PC-9 (cell line): ENCODE data around the gene AUTS2. TPM values are rescaled to one million over a fixed set of nuclear protein-coding genes. Genes with fewer than 3 reads are reported as not detected.

ENCODE experiments used
- BruUV-seq: library from RNA; stranded (reverse); fragments of 400-500 nt; replicated peaks from 2 replicates; lab custom pipeline; 2021; lab: Mats Ljungman, UMichigan
- CTCF ChIA-PET: fragments of 300-600 bp; sonication (Branson Sonifier 250); formaldehyde crosslinking; loops from one replicate; lab custom pipeline; 2022; ENCODE audit warnings: antibody characterized with exemption; lab: Charles Lee
- POLR2A ChIA-PET: fragments of 300-600 bp; sonication (Branson Sonifier 250); formaldehyde crosslinking; loops from one replicate; lab custom pipeline; 2022; ENCODE audit warnings: antibody characterized with exemption; ENCODE audit not compliant: unreplicated experiment; lab: Charles Lee
- DNase-seq, 2 experiments: peaks; one replicate each; pipeline versions ENCODE4 v3.0.0 to v3.0.0-alpha.2; 2015 to 2022; ENCODE audit warnings: mixed read lengths in 1 of 2
- H2AFZ ChIP-seq: fragments of 200-600 bp; sonication (generic); 2 replicates; pipeline ENCODE4 v1.8.1; 2017; ENCODE audit warnings: antibody characterized with exemption
- H3F3A ChIP-seq: fragments of 200-600 bp; sonication (generic); 2 replicates; pipeline ENCODE4 v1.8.1; 2017; ENCODE audit warnings: antibody characterized with exemption, mild to moderate bottlenecking, low read depth; ENCODE audit not compliant: insufficient read depth
- H3K27ac ChIP-seq: fragments of 200-600 bp; sonication (generic); 2 replicates; pipeline ENCODE4 v1.6.1; 2016; ENCODE audit warnings: mixed run types
- H3K27me3 ChIP-seq: fragments of 200-600 bp; sonication (generic); 2 replicates; pipeline ENCODE4 v1.6.1; 2016; ENCODE audit warnings: low read depth, mixed run types; ENCODE audit not compliant: insufficient read depth
- H3K36me3 ChIP-seq: fragments of 200-600 bp; sonication (generic); 2 replicates; pipeline ENCODE4 v1.6.1; 2016; ENCODE audit warnings: low read depth, mixed run types
- H3K4me1 ChIP-seq: fragments of 200-600 bp; sonication (generic); replicated peaks from 2 replicates; pipeline ENCODE4 v1.6.1; 2016; ENCODE audit warnings: mixed run types; ENCODE audit not compliant: insufficient read depth
- H3K4me2 ChIP-seq: fragments of 200-600 bp; sonication (generic); 2 replicates; pipeline ENCODE4 v1.6.1; 2017; ENCODE audit warnings: mixed run types
- H3K4me3 ChIP-seq: fragments of 200-600 bp; sonication (generic); 2 replicates; pipeline ENCODE4 v1.6.1; 2016; ENCODE audit warnings: mixed run types
- H3K79me2 ChIP-seq: fragments of 200-600 bp; sonication (generic); 2 replicates; pipeline ENCODE4 v1.6.1; 2017; ENCODE audit warnings: low read depth, mixed run types
- H3K9me2 ChIP-seq: fragments of 200-600 bp; sonication (generic); 2 replicates; pipeline ENCODE4 v1.8.1; 2017; ENCODE audit warnings: mild to moderate bottlenecking; ENCODE audit not compliant: insufficient read depth
- H3K9me3 ChIP-seq: fragments of 200-600 bp; sonication (generic); 2 replicates; pipeline ENCODE4 v1.8.1; 2016; ENCODE audit warnings: low read depth; ENCODE audit not compliant: insufficient read depth
- H4K20me1 ChIP-seq: fragments of 200-600 bp; sonication (generic); 2 replicates; pipeline ENCODE4 v1.8.1; 2017; ENCODE audit not compliant: insufficient read depth
- CTCF ChIP-seq: fragments of 200-600 bp; sonication (generic); conservative IDR thresholded peaks from 2 replicates; pipeline ENCODE4 v1.6.1; 2017; ENCODE audit warnings: mixed run types, antibody characterized with exemption, mild to moderate bottlenecking, moderate library complexity
- EZH2 ChIP-seq: fragments of 200-600 bp; sonication (generic); IDR thresholded peaks from 2 replicates; pipeline ENCODE4 v1.8.0; 2017; ENCODE audit warnings: antibody characterized with exemption, low read depth
- intact Hi-C: fragments of 100-400 bp; cut with micrococcal nuclease; formaldehyde crosslinking; loops from one replicate; pipeline ENCODE4 v1.10.0; 2022; ENCODE audit not compliant: unreplicated experiment
- total RNA-seq: library from RNA; stranded (reverse); gene quantifications from 2 replicates; pipeline ENCODE4 v1.2.3, GENCODE V29; 2021

AUTS2 gene
- total RNA-seq, 1 experiment from 2014 or later = not detected

- H3K4me2 ChIP-seq = no peak overlapping the region
Measured at GRCh38 chr7:70405241-70405640, 807.0 kb downstream of the AUTS2 start.

GRCh38 chr7:70406186-70406949 is 808.1 kb downstream of the AUTS2 start:
- Histone ChIP-seq H3K4me3 (no peak overlapping the region), H3K9me2 (no peaks in the 10 kb centered on the region), H3K27me3 (peaks cover 50% of the 10 kb centered on the region), H4K20me1 (no peaks in the 10 kb centered on the region), H2AFZ (no peak overlapping the region), H3K79me2 (no peaks in the 10 kb centered on the region), H3K4me2 (no peak overlapping the region), H3K27ac (no peak overlapping the region), H3F3A (no peaks in the 10 kb centered on the region), H3K4me1 (no peaks in the 10 kb centered on the region), H3K36me3 (no peaks in the 10 kb centered on the region), H3K9me3 (no peaks in the 10 kb centered on the region)
- intact Hi-C loops = no loop called here
- TF ChIP-seq EZH2 (no peak), CTCF (no peak)
- no peak for DNase-seq
- no TSS peak for BruUV-seq
- ChIA-PET CTCF (no interaction called here), POLR2A (no interaction called here)

More at GRCh38 chr7:70405241-70405640, 807.0 kb downstream of the AUTS2 start:
- H4K20me1 ChIP-seq = no peaks in the 10 kb centered on the region
- no peaks in the 10 kb centered on the region for H3F3A ChIP-seq
- H3K9me3 ChIP-seq = no peaks in the 10 kb centered on the region
- no peak overlapping the region for H3K27ac ChIP-seq
- intact Hi-C loops = no loop called here
- ChIA-PET POLR2A (no interaction called here), CTCF (no interaction called here)
- no peaks in the 10 kb centered on the region for H3K4me1 ChIP-seq
- peaks cover 54% of the 10 kb centered on the region for H3K27me3 ChIP-seq
- TF ChIP-seq EZH2 = no peak
- TF ChIP-seq CTCF = no peak
- H3K36me3 ChIP-seq = no peaks in the 10 kb centered on the region
- no peaks in the 10 kb centered on the region for H3K79me2 ChIP-seq
- BruUV-seq = no TSS peak
- DNase-seq = no peak
- H3K9me2 ChIP-seq = no peaks in the 10 kb centered on the region
- H2AFZ ChIP-seq = no peak overlapping the region
- H3K4me3 ChIP-seq = no peak overlapping the region

- Histone ChIP-seq H2AFZ (no peak overlapping the region), H3K9me3 (no peaks in the 10 kb centered on the region), H3K4me2 (no peak overlapping the region), H4K20me1 (no peaks in the 10 kb centered on the region), H3K4me1 (no peaks in the 10 kb centered on the region), H3F3A (no peaks in the 10 kb centered on the region), H3K4me3 (no peak overlapping the region), H3K79me2 (no peaks in the 10 kb centered on the region), H3K36me3 (no peaks in the 10 kb centered on the region), H3K27ac (no peak overlapping the region), H3K27me3 (peaks cover 49% of the 10 kb centered on the region), H3K9me2 (no peaks in the 10 kb centered on the region)
- no TSS peak for BruUV-seq
- DNase-seq = no peak
- ChIA-PET CTCF (no interaction called here), POLR2A (no interaction called here)
- intact Hi-C loops = no loop called here
- TF ChIP-seq EZH2 (no peak), CTCF (no peak)
Measured at GRCh38 chr7:70406950-70407209, 808.6 kb downstream of the AUTS2 start.
